ENCODE measurements around the gene DLGAP3.

Gene DLGAP3

DNA sequence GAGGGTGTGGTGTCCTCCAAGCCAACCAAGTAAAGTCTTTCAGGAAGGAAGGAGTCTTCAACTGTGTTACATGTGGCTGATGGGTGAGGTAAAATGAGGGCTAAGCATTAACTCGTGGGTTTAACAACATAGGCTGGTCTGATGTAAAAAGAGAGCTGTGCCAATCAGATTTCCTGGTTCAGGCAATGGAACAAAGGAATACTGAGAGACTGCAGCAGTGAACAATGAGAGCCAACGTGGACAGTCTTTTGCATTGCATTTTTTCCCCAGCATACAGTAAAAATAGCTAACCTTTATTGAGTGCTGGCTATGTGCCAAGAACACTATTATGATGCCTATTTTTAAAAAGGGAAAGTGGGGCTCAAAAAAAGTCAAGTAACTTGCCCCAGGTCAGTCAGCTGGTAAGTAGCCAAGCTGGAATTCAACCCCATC, 31.1 kb downstream of the DLGAP3 start:
- no peak for FAIRE-seq

GRCh38 chr1:34896612-34897011, 32.8 kb downstream of the DLGAP3 start:
- DNase-seq (ENCODE audit: insufficient read length, low spot score), result no peak
- TF ChIP-seq POLR2A (IDR thresholded peaks at IDR 0.05; ENCODE audit: low read depth, low read length), result no peak
- no peak for TF ChIP-seq TAF1 (IDR thresholded peaks at IDR 0.05; ENCODE audit: low read depth, low read length)
- TF ChIP-seq PAX5 (IDR thresholded peaks at IDR 0.05; ENCODE audit: insufficient read depth, low read length, severe bottlenecking), result no peak
- no peak for TF ChIP-seq POU2F2 (IDR thresholded peaks at IDR 0.05; ENCODE audit: low read depth, low read length)
- TF ChIP-seq SPI1 (IDR thresholded peaks at IDR 0.05; ENCODE audit: low read depth, low read length), result no peak
- TF ChIP-seq POLR2AphosphoS5 (IDR thresholded peaks at IDR 0.05; ENCODE audit: low read depth, low read length), result no peak
- no peak for FAIRE-seq

More for the DNA sequence above, 31.1 kb downstream of the DLGAP3 start:
- no peak for DNase-seq (ENCODE audit: insufficient read length, low spot score)
- no peak for TF ChIP-seq SPI1 (IDR thresholded peaks at IDR 0.05; ENCODE audit: low read depth, low read length)
- no peak for TF ChIP-seq PAX5 (IDR thresholded peaks at IDR 0.05; ENCODE audit: insufficient read depth, low read length, severe bottlenecking)
- TF ChIP-seq POU2F2 (IDR thresholded peaks at IDR 0.05; ENCODE audit: low read depth, low read length), result no peak
- no peak for TF ChIP-seq POLR2AphosphoS5 (IDR thresholded peaks at IDR 0.05; ENCODE audit: low read depth, low read length)
- TF ChIP-seq TAF1 (IDR thresholded peaks at IDR 0.05; ENCODE audit: low read depth, low read length), result no peak
- TF ChIP-seq POLR2A (IDR thresholded peaks at IDR 0.05; ENCODE audit: low read depth, low read length), result no peak

DNA sequence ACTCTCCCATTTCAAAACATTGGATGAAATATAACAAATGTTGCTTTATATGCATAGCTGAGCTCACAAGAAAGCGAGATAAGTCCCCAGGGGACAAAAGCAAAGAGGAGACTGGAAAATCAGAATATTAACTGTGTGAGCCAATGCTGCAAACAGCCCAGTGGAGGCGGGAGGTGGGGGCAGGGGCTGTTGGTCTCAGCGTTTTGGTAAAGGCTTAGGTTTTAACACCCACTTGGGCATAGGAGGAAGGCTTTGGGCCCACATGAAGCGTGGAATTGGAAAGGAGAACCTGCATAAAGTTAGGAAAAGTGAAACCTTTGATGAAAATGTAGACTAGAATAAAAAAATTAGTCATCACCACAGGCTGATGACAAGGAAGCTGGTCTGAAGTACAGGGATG, 39.7 kb downstream of the DLGAP3 start:
- no peak for TF ChIP-seq POU2F2 (IDR thresholded peaks at IDR 0.05; ENCODE audit: low read depth, low read length)
- TF ChIP-seq SPI1 (IDR thresholded peaks at IDR 0.05; ENCODE audit: low read depth, low read length), result no peak
- no peak for TF ChIP-seq POLR2AphosphoS5 (IDR thresholded peaks at IDR 0.05; ENCODE audit: low read depth, low read length)
- no peak for TF ChIP-seq TAF1 (IDR thresholded peaks at IDR 0.05; ENCODE audit: low read depth, low read length)
- no peak for TF ChIP-seq PAX5 (IDR thresholded peaks at IDR 0.05; ENCODE audit: insufficient read depth, low read length, severe bottlenecking)
- TF ChIP-seq POLR2A (IDR thresholded peaks at IDR 0.05; ENCODE audit: low read depth, low read length), result no peak
- FAIRE-seq, result no peak
- no peak for DNase-seq (ENCODE audit: insufficient read length, low spot score)

- FAIRE-seq (no peak), DNase-seq (ENCODE audit: insufficient read length, low spot score) (no peak)
- TF ChIP-seq POLR2AphosphoS5 (IDR thresholded peaks at IDR 0.05; ENCODE audit: low read depth, low read length), result no peak
- no peak for TF ChIP-seq PAX5 (IDR thresholded peaks at IDR 0.05; ENCODE audit: insufficient read depth, low read length, severe bottlenecking)
- TF ChIP-seq POU2F2 (IDR thresholded peaks at IDR 0.05; ENCODE audit: low read depth, low read length), result no peak
- no peak for TF ChIP-seq TAF1 (IDR thresholded peaks at IDR 0.05; ENCODE audit: low read depth, low read length)
- TF ChIP-seq SPI1 (IDR thresholded peaks at IDR 0.05; ENCODE audit: low read depth, low read length), result no peak
- TF ChIP-seq POLR2A (IDR thresholded peaks at IDR 0.05; ENCODE audit: low read depth, low read length), result no peak
Observed at GRCh38 chr1:34887593-34887992, 41.9 kb downstream of the DLGAP3 start.

DNA sequence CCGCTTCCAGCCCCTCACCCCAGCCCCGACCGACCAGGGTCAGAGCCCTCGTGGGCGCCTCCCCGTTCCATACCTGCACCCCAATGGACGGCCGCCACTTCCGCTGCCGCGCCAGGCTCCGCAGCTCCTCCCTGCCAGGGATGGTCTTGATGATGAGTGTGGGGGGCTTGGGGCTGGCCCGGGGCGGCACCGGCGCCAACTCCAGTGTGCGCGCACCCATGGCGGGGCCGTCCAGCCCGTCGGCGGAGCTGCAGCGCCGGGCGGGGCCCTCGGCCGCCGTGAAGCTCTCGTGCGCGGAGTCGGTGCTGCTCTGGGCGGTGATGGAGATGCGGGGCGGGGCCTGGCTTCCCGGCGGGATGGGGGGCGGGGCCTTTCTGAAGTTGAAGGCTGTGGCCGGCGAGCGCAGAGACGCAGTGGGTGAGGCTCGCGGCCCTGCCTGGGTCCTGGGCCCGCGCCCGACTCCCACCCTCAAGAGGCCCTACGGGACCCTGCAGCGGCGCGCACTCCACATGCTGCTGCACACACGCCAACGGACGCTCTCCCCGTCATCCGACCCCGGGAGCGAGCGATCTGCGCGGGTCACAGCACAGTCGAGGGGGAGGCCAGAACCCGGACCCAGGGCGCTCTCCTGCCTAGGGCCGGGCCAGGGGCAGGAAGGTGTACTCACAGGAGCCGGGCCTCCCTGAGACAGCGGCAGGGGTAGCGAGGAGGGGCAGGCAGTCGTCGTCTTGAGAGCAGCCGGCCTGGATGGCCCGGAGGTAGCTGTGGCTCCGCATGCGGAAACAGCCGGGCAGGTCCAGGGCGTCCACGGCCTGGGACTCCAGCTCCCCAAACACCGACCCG, 43.8 kb downstream of the DLGAP3 start:
- TF ChIP-seq SPI1 (IDR thresholded peaks at IDR 0.05; ENCODE audit: low read depth, low read length), result no peak
- no peak for TF ChIP-seq POLR2AphosphoS5 (IDR thresholded peaks at IDR 0.05; ENCODE audit: low read depth, low read length)
- no peak for TF ChIP-seq POLR2A (IDR thresholded peaks at IDR 0.05; ENCODE audit: low read depth, low read length)
- no peak for TF ChIP-seq TAF1 (IDR thresholded peaks at IDR 0.05; ENCODE audit: low read depth, low read length)
- no peak for TF ChIP-seq POU2F2 (IDR thresholded peaks at IDR 0.05; ENCODE audit: low read depth, low read length)
- TF ChIP-seq PAX5 (IDR thresholded peaks at IDR 0.05; ENCODE audit: insufficient read depth, low read length, severe bottlenecking), result no peak
- DNase-seq (ENCODE audit: insufficient read length, low spot score), result peak; percentile 49
- FAIRE-seq, result peak; percentile 45

- FAIRE-seq (no peak), DNase-seq (ENCODE audit: insufficient read length, low spot score) (no peak)
Observed at GRCh38 chr1:34884961-34885360, 44.5 kb downstream of the DLGAP3 start.

DNA sequence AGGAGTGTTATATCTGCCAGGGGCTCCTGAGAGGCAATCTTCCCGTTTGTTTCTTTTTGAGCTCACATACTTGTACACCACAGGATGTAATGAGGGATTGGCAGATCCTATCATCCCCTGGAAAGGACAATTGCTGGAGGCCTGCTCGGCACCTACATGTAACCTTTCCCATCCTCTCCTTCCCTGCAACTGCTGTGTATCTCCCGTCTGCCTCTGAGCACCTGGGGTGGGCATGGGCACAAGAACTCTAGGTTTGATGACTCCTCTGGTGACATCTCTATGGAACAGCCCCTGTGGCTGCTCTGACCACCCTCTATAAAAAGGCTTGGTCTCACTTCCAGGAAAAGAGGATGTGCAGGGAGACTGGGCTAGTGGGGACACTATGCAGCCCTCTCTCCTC, 44.9 kb downstream of the DLGAP3 start:
- TF ChIP-seq POLR2AphosphoS5 (IDR thresholded peaks at IDR 0.05; ENCODE audit: low read depth, low read length) (no peak), POU2F2 (IDR thresholded peaks at IDR 0.05; ENCODE audit: low read depth, low read length) (no peak), PAX5 (IDR thresholded peaks at IDR 0.05; ENCODE audit: insufficient read depth, low read length, severe bottlenecking) (no peak), POLR2A (IDR thresholded peaks at IDR 0.05; ENCODE audit: low read depth, low read length) (no peak), SPI1 (IDR thresholded peaks at IDR 0.05; ENCODE audit: low read depth, low read length) (no peak), TAF1 (IDR thresholded peaks at IDR 0.05; ENCODE audit: low read depth, low read length) (no peak)
- DNase-seq (ENCODE audit: insufficient read length, low spot score) (no peak), FAIRE-seq (no peak)

More at GRCh38 chr1:34884961-34885360, 44.5 kb downstream of the DLGAP3 start:
- no peak for TF ChIP-seq POU2F2 (IDR thresholded peaks at IDR 0.05; ENCODE audit: low read depth, low read length)
- no peak for TF ChIP-seq PAX5 (IDR thresholded peaks at IDR 0.05; ENCODE audit: insufficient read depth, low read length, severe bottlenecking)
- TF ChIP-seq POLR2A (IDR thresholded peaks at IDR 0.05; ENCODE audit: low read depth, low read length), result no peak
- TF ChIP-seq TAF1 (IDR thresholded peaks at IDR 0.05; ENCODE audit: low read depth, low read length), result no peak
- no peak for TF ChIP-seq POLR2AphosphoS5 (IDR thresholded peaks at IDR 0.05; ENCODE audit: low read depth, low read length)

DNA sequence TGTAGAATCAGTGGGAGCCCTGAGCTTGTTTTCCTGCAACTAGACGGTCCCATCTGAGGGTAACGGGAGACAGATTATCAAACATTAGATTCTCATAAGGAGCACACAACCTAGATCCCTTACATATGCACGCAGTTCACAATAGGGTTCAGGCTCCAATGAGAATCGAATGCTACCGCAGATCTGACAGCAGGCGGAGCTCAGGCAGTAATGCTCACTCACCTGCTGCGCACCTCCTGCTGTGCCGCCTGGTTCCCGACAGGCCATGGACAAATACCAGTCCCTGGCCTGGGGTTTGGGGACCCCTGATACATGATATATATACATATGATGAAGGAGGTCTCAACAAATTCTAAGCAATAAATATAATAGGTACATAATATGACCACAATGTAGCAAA, 50.2 kb downstream of the DLGAP3 start:
- TF ChIP-seq POU2F2 (IDR thresholded peaks at IDR 0.05; ENCODE audit: low read depth, low read length), result no peak
- TF ChIP-seq POLR2AphosphoS5 (IDR thresholded peaks at IDR 0.05; ENCODE audit: low read depth, low read length), result no peak
- no peak for TF ChIP-seq SPI1 (IDR thresholded peaks at IDR 0.05; ENCODE audit: low read depth, low read length)
- TF ChIP-seq PAX5 (IDR thresholded peaks at IDR 0.05; ENCODE audit: insufficient read depth, low read length, severe bottlenecking), result no peak
- TF ChIP-seq POLR2A (IDR thresholded peaks at IDR 0.05; ENCODE audit: low read depth, low read length), result no peak
- TF ChIP-seq TAF1 (IDR thresholded peaks at IDR 0.05; ENCODE audit: low read depth, low read length), result no peak
- no peak for DNase-seq (ENCODE audit: insufficient read length, low spot score)
- FAIRE-seq, result no peak

DNA sequence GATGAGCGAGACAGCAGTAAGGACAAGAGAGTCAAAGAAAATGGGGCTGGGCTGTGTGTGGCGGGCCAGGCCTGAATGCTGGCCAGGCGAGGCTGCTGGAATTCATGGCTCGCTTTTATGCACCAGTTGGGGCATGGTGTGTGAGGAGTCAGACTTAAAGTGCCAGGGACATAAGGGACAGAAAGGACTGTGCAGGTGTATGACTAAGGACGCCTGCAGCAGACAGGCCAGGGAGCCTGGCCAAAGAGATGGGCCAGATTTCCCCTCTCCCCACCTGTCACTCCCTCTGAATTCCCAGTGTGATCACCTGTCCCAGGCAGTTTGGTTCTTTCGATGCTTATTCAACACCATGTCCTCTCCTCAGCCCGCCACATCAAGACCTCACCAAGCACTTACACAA, 53.0 kb downstream of the DLGAP3 start:
- TF ChIP-seq SPI1 (IDR thresholded peaks at IDR 0.05; ENCODE audit: low read depth, low read length), result no peak
- TF ChIP-seq POLR2A (IDR thresholded peaks at IDR 0.05; ENCODE audit: low read depth, low read length), result no peak
- TF ChIP-seq POU2F2 (IDR thresholded peaks at IDR 0.05; ENCODE audit: low read depth, low read length), result no peak
- TF ChIP-seq PAX5 (IDR thresholded peaks at IDR 0.05; ENCODE audit: insufficient read depth, low read length, severe bottlenecking), result no peak
- no peak for TF ChIP-seq TAF1 (IDR thresholded peaks at IDR 0.05; ENCODE audit: low read depth, low read length)
- no peak for TF ChIP-seq POLR2AphosphoS5 (IDR thresholded peaks at IDR 0.05; ENCODE audit: low read depth, low read length)
- FAIRE-seq (no peak), DNase-seq (ENCODE audit: insufficient read length, low spot score) (no peak)
